IPS-NIHi11 (cell line): ENCODE results near the gene AGRN.
A peak's percentile ranks its signal among the peaks of the same experiment; 100 is the strongest.
"Not testable (repeated sequence)": the region's sequence is repeated elsewhere in the genome, so short reads cannot be mapped to it uniquely, and the experiment has no call there.

Experiments used
- DNase-seq: peaks from one replicate; pipeline ENCODE4 v3.0.0; 2012; ENCODE audit warnings: mixed read lengths, low spot score

Gene AGRN

GRCh38 chr1:1021010-1021919 is 1.3 kb downstream of the AGRN start:
- DNase-seq = no peak

- no peak for DNase-seq
Observed at GRCh38 chr1:1021920-1022259, 2.0 kb downstream of the AGRN start.

- no peak for DNase-seq
Observed at GRCh38 chr1:1022302-1023009, 2.5 kb downstream of the AGRN start.

GRCh38 chr1:1023700-1024099 is 3.8 kb downstream of the AGRN start:
- DNase-seq = no peak

GRCh38 chr1:1024149-1024770 is 4.3 kb downstream of the AGRN start:
- no peak for DNase-seq

- DNase-seq = peak; percentile 67
Observed at GRCh38 chr1:1024771-1025699, 5.1 kb downstream of the AGRN start.

GRCh38 chr1:1025730-1026129 is 5.8 kb downstream of the AGRN start:
- DNase-seq = no peak

- no peak for DNase-seq
Observed at GRCh38 chr1:1026599-1027413, 6.9 kb downstream of the AGRN start.

GRCh38 chr1:1027791-1028190 is 7.9 kb downstream of the AGRN start:
- DNase-seq = no peak

GRCh38 chr1:1030867-1031658 is 11.1 kb downstream of the AGRN start:
- not testable (repeated sequence) for DNase-seq

GRCh38 chr1:1031659-1032235 is 11.8 kb downstream of the AGRN start:
- no peak for DNase-seq

GRCh38 chr1:1032424-1032823 is 12.5 kb downstream of the AGRN start:
- no peak for DNase-seq

- DNase-seq = peak; percentile 91
Observed at GRCh38 chr1:1033009-1033587, 13.2 kb downstream of the AGRN start.

- no peak for DNase-seq
Observed at GRCh38 chr1:1033731-1034438, 14.0 kb downstream of the AGRN start.

GRCh38 chr1:1034439-1034781 is 14.5 kb downstream of the AGRN start:
- no peak for DNase-seq

GRCh38 chr1:1035291-1035943 is 15.5 kb downstream of the AGRN start:
- DNase-seq = no peak

GRCh38 chr1:1037366-1038327 is 17.7 kb downstream of the AGRN start:
- DNase-seq = no peak
